A673 (cell line): ENCODE results near the gene ERAL1.

Source experiments
- CTCF ChIP-seq: fragments of 300-800, 200-600 bp; sonication (generic); conservative IDR thresholded peaks from 2 replicates; pipeline ENCODE4 v1.5.1; 2017; ENCODE audit warnings: low read depth, mild to moderate bottlenecking, antibody characterized with exemption, low read length, moderate library complexity, mixed read lengths
- EZH2 ChIP-seq: fragments of 200-600 bp; sonication (generic); IDR thresholded peaks from 2 replicates; pipeline ENCODE4 v1.6.1; 2017; ENCODE audit warnings: borderline replicate concordance, low read depth, mild to moderate bottlenecking, mixed read lengths, antibody characterized with exemption, low read length; ENCODE audit not compliant: poor library complexity, severe bottlenecking

- TF ChIP-seq CTCF (no peak), EZH2 (no peak)
These were observed 12.4 kb upstream of the ERAL1 start, which contains the start of gene FAM222B for GRCh38 chr17:28842282-28843012.
